LoVo (cell line): ENCODE measurements around the gene C1QTNF12.
"Not testable (repeated sequence)": the region's sequence is repeated elsewhere in the genome, so short reads cannot be mapped to it uniquely, and the experiment has no call there.

ENCODE experiments used
- DNase-seq: peaks from one replicate; pipeline ENCODE4 v3.0.0-alpha.2; 2016; ENCODE audit warnings: low spot score

C1QTNF12 gene

GRCh38 chr1:1199141-1199960 is 47.2 kb downstream of the C1QTNF12 start:
- DNase-seq = no peak

GRCh38 chr1:1198423-1199140 is 47.9 kb downstream of the C1QTNF12 start:
- DNase-seq = no peak

GRCh38 chr1:1197551-1198422 is 48.7 kb downstream of the C1QTNF12 start:
- no peak for DNase-seq

GRCh38 chr1:1197188-1197500 is 49.4 kb downstream of the C1QTNF12 start:
- no peak for DNase-seq

GRCh38 chr1:1196431-1197187 is 49.9 kb downstream of the C1QTNF12 start:
- no peak for DNase-seq

GRCh38 chr1:1195726-1196125 is 50.8 kb downstream of the C1QTNF12 start:
- DNase-seq = not testable (repeated sequence)

- DNase-seq = no peak
Measured at GRCh38 chr1:1194723-1195122, 51.8 kb downstream of the C1QTNF12 start.
